ENCODE results near the gene OR52B2.

OR52B2 gene

DNA sequence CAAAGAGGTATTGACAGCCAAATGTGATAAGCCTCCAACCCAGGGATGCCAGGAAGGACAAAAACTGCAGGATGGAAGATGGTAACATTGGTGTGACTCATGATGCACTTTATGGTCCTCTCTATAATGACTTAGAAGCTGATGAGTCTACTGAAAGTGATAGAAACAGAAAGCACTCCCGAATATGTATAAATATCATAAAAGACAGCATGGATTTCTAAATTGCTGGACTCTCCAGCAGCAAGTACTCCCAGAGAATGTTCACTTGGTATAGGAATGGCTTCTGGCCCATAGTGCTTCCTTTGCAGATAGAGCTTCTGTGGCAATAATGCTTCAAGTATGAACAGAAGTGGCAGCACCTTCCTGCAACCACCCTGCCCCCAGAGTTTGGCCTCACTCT lies at the start of gene OR52B2:
OR52B2 (minus strand) TSS at position 101 of the 400 bp plus-strand sequence; CDS start at position 101, 0 bp downstream.
- no peak for DNase-seq

DNA sequence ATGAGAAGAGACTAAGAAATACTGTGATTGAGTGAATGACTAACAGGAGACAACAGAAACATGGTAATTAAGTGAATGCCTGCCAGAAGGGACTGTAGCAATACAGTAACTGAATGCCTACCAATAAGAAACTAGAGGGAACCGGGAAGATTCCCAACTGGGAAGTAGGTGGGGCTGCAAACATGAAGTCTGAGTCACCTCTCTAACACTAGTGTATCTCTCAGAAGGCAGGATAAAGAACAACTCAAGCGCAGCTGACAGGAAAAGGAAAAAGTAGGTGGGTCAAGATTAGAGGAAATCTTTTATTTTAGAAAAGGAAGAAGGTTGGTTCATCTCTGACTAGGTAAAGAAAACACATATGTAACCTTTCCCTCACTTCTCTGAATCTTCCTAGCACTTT lies 49.2 kb upstream of the OR52B2 start:
- no peak for DNase-seq

DNA sequence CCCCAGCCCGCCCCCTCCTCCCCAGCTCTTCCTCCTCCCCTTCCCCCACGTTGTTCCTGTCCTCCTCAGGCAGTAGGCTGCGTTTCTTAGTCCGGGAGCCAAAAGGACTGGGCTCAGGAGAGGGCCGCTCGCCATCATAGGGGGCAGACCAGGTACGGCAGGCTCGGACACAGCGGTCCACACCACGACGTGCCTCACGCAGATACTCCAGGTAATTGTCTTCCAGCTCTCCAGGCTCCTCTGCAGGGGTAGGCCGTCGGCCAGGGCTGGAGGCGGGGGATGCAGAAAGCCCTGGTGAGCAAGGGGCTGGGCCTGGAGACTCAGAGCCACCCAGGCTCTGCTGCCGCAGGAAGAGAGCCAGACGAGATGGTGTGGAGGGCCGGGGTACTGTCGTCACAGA lies 47.6 kb upstream of the OR52B2 start:
- DNase-seq: no peak

DNA sequence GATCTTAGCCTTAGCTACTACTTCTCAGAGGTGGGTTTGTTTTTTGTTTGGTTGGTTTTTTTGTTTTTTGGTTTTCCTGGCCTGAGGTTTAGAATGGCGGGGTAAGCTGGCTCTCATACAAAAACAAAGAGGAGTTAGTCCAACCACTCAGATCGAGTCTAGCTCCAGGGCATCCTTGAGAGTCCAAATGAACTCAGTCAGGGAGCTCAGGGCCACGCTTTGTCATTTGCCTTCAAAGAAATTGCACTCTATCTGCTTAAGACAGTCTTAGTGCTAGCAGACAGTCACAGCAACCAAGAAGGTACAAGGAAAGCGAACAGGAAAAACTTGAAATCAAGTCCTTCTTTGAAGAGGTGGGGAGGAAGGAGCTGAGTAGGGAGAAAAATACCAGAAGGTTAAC lies 46.4 kb upstream of the OR52B2 start:
- DNase-seq: no peak

DNA sequence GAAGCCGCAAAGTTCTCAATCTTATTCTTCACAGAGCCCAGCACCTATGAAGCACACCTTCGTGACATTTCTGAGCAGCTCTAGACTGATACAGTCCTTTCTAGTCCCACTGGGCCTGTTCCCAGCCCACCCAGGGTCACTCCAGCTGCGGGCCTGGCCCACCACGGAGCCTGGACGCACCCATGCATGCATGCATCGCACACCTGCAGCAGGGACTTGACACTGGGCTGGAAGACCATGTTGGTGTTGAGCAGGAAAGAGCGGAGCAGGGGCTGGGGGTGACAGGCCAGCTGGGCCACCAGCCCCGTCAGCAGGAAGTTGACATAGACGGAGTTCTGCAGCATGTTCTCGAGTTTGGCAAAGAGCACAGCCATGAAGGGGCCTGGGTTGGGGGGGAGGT lies 44.4 kb upstream of the OR52B2 start:
- no peak for DNase-seq

DNA sequence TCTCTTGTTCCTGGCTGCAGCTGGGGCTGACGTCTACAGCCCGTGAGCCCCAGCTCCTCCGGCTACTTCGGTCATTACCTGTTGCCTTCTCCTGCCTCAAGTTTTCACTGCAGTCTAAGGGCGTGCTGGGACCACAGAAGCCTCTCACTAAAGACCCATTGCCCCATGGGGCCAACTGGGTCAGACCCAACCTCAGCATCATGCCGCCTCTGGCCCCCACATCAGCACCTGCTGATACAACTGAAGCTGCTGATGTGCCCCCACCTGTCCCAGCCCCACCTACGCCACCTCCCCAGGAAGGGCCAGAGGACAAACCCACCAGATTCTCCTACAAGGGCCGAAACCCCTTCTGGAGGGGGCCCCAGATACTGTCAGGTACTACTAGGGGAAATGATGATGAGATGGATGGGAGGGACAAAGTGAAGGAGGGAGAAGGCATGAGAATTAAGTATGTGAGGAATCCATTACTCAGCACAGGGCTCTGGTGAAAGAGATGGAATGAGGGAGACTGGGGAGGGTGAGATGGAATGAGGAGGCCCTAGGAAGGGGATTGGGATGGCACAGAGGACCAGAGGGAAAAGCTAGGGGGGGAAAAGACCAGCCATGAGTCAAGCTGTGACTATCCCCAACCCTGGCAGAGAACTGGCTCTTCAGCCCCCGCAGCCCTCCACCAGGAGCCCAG lies 40.3 kb upstream of the OR52B2 start:
- DNase-seq: no peak

DNA sequence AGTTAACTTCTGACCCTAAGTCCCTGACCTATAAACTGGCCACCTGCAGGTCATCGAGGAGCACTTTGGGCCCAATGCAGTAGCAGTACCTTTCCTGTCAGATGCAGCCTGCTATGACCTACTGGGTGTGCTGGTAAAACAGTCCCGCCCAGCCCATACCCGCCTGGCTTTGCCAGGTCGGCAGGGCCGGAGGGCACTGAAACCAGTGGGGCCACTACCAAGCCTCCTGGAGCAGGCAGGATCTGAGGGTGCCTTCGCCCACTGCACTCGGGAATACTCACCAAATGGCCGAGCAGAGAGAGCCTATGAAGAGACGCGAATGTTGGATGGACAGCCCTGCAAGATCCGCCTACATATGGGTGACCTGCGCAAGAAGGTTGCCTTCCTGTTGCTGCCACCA lies 39.7 kb upstream of the OR52B2 start:
- no peak for DNase-seq

DNA sequence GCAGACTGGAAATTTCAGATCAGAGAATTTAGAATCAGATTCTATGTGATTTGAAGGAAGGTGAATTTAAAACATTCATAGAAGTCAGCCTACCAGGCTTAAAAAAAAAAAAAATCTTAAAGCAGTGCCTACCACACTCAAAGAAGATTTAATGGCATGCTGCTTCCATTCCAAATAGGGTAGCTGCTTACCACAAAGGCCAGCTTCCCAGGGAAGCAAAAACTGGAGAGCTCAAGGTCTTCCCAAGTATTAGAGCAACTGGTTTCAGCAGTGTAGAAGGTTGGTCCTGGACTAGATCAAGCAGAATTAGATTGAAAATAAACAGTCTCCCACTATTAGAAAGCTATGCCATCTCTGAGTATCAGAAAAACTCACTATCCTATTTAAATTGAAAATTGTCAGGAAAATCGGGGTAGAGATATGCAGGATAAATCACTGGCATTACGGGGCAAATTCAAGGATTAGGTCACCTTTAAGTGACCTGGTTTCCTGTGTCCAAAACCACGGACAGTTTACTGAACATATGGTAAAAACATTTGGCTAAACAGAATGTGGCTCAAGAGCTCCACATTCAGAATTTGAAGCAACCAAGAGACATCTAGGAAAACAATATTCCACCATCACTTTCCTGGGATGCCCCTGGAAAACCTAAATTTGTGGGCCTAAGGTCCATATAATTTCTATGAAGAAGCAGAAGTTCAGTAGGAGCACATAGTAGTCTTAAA lies 36.5 kb upstream of the OR52B2 start:
- DNase-seq: no peak

DNA sequence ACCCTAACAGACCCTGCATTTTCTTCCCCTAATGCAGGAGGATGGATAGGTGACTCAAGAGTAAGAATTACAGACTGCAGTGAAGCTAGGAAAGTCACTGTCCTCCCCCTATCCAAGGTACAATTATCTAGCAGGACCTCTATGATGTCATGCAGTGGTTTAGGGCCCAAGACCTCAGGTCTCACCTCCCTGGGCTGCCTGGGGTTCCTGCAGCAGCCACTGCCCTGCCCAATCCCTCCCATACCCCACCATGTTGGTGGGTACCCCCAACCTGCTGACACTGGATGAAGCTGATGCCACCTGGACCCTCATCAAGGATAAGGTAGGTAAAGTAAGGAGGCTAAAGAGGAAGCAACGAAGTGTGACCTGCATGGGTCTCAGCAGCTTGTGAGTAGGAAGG lies 35.2 kb upstream of the OR52B2 start, which contains the start of gene C11orf42:
C11orf42 (plus strand) TSS at position 192 of the 400 bp plus-strand sequence; CDS start at position 251, 59 bp downstream.
- DNase-seq: no peak

DNA sequence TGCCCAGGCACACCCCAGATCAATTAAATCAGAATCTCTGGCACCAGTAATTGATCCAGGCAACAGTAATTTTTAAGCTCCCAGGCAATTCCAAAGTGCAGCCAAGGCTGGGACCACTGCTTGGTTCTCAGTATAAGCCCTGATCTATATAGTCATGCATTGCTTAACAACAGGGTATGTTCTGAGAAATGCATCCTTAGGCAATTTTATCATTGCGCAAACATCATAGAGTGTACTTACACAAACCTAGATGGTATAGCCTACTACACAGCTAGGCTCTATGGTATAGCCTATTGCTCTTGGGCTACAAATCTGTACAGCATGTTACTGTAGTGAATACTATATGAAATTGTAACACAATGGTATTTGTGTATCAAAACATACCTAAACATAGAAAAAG lies 34.6 kb upstream of the OR52B2 start:
- DNase-seq: no peak

DNA sequence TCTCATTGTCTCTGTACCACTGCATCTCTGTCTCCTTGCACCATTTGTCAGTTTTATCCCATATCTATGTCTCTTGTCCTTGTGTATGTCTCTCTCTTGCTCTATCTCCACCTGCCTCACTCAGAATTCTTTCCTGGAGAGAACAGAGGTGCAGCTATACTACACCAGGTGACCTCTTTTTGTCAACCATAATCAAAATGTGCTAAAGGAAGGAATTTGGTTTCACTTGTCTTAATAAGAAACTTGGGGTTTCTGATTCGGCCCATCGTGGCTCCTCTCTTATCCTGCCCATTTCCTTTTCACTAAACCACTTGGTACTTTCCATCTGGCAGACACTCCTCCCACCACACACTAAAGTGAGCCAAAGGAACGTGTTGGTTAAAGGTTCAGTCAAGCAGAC lies 33.2 kb upstream of the OR52B2 start:
- no peak for DNase-seq

DNA sequence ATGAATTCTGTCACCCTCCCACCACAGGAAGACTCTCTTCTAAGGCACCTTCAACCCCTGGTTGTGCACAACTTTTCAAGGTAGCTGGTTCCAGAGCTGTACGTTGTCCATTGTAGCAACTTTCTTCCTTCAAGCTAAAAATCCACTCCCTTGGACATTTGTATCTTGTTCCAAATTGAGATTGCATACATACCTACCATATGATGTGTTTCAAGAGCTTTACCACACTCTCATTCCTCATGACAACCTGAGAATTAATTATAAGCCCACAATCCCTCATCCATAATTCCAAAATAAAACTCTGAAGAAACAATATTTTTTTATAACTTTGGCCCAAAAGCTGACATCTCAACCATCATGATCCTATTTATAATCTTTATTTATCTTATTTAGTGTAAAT lies 31.9 kb upstream of the OR52B2 start:
- DNase-seq: no peak

DNA sequence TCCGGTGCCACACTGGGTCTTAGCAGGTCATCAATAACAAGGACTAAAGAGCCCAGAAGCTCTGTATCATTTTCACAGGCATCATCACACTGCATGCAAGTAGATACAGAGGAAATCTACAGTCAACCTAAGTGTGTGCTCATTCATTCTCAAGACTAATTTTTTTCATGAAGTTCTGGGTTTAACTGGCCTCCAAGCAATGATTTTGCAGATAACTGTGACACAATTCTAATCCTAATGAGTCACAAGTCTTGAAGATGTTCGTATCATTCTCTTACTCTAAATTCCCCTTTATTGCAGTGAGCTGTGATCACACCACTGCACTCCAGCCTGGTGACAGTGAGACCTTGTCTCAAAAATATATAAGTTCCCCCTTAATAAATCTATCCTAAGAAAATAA lies 31.4 kb upstream of the OR52B2 start:
- DNase-seq: no peak

DNA sequence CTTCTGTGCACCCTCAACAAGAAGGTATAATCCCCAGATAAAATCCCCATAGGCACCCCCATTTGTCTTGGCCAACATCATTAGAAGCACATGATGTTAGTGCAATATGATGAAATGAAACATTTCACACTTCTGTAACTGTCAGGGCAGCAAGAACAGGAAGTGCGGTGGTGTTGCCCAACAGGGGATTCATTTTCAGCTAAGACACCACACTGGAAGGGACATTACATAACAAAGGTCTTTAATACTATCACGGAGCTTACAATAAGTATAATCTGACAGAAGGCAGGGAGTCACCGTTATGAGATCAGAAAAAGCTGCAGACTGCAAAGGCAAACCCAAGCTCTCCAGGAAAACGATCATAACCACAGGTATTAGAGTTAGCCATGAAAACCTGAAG lies 30.8 kb upstream of the OR52B2 start:
- no peak for DNase-seq

DNA sequence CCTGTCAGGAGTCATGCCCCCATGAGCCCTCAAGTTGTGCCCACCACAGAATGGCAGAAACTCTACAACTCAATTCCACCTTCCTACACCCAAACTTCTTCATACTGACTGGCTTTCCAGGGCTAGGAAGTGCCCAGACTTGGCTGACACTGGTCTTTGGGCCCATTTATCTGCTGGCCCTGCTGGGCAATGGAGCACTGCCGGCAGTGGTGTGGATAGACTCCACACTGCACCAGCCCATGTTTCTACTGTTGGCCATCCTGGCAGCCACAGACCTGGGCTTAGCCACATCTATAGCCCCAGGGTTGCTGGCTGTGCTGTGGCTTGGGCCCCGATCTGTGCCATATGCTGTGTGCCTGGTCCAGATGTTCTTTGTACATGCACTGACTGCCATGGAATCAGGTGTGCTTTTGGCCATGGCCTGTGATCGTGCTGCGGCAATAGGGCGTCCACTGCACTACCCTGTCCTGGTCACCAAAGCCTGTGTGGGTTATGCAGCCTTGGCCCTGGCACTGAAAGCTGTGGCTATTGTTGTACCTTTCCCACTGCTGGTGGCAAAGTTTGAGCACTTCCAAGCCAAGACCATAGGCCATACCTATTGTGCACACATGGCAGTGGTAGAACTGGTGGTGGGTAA lies 29.2 kb upstream of the OR52B2 start, which contains the start of gene OR52W1:
OR52W1 (plus strand) TSS at position 51 of the 637 bp plus-strand sequence; CDS start at position 51, 0 bp downstream.
- DNase-seq: no peak

DNA sequence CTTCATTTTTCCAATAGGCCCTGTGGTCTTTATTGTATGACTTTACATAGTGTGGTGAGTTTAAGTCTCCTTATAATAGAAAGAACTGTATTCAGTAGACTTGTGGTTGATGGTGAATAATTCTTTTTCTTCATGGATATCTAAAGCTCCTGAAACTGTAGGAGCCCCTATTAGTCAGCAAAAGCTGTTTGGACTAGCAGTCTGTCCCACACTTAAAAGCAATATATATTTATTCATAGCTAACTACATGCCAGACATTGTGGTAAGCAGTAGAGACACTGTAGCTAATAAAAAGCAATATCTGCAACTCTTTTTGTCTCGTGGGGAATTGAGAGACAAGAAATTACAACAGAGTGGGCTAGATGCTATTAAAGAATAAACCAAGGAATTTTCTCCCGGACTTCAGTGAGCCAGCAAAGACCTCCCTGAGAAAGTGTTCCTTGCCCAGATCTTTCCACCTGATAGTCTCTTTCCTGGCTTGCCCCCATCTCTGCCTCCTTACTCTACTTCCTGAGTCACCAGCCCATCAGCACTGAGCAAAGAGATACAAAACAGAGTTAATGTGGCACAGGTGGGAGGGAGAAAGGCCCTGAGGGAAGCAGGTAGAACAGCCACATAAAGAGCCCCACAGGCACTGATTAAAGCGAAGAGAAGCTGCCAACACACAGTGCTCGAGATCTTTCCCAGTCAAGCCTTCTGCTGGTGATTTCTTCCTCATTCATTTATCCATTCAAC lies 27.5 kb upstream of the OR52B2 start:
- DNase-seq: no peak

DNA sequence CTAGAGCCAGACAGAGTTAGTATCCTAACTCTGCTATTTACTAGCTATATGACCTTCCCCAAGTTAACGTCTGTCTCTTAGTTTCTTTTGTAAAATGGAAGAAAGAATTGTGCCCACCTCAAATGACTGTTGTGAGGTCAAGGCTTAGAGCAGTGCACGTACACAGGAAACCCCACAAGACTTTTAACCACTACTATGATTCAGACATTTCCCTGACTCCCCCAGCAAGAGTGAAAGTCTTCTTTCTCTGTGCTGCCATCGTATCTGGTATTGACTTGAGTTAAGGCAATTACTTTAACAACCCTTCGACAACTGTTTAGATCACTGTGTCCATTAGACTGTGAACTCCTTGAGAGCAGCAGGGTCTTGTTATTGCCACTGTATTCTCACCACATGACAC lies 26.3 kb upstream of the OR52B2 start:
- no peak for DNase-seq

DNA sequence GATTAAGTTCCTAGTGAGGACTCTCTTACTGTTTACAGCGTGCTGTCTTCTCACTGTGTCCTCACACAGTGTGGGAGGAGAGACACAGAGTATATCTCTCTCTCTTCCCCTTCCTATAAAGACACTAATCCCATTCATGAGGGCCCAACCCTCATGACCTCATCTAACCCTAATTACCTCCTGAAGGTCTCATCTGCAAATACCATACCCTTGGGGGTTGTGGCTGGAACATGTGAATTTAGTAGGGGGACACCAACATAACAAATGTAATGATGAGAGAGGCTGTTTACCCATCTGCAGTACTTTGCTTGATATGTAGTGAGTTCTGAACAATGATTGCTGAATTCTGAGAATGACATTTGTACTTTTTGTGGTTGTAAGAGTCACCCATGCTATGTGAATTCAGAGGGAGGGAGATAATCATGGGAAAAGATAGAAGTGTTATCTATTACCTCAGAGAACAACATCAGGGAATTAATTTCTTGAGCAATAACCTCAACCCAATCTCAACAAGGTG lies 24.0 kb upstream of the OR52B2 start:
- DNase-seq: no peak

DNA sequence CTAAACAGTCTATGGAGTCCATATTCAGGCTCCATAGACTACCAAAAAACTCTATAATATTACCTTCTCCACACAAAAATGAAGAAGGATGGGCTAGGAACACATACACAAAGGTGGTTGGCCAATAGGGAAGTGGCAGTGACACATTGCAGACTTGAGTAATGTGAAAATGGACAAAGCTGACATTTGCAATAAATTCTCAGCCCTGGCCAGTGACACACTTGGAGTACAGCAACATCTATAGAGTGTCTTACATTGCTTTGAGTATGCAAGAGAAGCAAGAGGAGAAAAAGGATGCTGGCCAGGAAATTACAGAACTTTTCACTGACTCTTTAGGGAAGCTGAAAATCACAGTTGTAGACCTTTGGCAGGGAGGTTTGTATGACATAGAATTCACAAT lies 21.6 kb upstream of the OR52B2 start:
- no peak for DNase-seq

DNA sequence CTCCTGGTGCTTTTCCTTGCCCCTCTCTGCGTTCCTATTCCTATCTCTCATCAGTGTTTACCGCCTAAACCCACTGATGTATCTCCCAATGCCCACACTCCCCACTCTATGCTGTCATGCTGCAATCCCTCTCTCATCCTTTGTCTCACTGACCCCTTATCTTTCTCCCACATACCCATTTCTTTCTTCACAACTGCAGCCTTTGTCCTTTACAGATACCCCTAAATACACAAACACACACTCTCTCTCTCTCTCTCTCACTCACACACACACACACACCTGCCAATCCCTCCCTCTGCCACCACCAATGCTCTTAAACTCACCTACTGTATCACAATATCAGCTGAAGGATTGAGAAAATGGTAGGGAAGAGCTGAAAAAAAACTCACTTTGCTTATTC lies 5.3 kb upstream of the OR52B2 start:
- DNase-seq: no peak

DNA sequence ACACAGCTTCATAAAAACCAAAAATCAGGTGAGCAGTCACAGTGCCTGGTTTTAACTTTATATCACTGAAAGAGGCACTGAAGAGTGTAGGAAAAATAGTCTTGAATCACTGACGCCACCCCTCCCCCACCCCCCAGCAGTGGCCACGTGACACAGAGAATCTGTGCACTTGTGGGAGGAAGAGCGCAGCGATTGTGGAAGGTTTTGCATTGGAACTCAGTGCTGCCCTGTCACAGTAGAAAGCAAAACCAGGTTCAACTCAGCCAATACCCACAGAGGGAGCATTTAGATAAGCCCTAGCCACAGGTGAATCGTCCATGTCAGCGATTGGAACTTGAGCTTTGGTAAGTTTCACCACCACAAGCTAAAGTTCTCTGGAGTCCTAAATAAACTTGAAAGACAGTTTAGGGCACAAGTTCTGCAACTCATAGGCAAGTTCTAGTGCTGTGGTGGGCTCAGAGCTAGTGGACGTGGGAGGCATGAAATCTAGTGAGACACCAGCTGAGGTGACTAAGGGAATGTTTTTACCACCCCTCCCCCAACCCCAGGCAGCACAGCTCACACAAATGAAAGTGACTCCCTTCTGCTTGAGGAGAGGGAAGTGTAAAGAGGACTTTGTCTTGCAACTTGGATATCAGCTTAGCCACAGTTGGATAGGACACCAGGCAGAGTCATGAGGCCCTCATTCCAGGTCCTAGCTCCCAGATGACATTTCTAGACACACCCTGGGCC lies 13.3 kb downstream of the OR52B2 start:
- no peak for DNase-seq

DNA sequence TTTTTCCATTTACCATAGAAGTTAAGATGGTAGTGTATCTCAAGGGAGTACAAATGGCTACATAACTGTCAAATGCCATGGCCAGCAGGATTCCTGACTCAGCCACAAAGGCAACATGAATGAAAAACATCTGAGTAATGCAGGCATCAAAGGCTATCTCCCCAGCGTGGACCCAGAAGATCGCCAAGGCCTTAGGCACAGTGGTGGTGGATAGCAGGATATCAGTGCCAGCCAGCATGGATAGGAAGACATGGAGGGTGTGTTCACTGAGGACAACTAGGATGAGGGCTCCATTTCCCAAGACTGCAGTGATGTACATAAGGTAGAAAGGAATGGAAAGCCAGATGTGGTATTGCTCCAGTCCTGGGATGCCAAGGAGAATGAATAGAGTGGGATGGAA lies 18.0 kb downstream of the OR52B2 start:
- DNase-seq: no peak

Data from activated CD8-positive, alpha-beta memory T cell treated with anti-CD3 and anti-CD28 coated beads, Interleukin-2, amount 50 U/mL, for 48 hours (primary cell).